B cell (primary cell): ENCODE data around the gene DPP4. TPM values are rescaled to one million over a fixed set of nuclear protein-coding genes. Genes with fewer than 3 reads are reported as not detected.

Experiments used
- ATAC-seq: fragments of 200-7000 bp; cut with Tn5 transposase; one replicate; pipeline ENCODE4 v1.10.0; 2021; ENCODE audit warnings: low read depth, mild to moderate bottlenecking, moderate number of reproducible peaks, moderate library complexity
- CTCF ChIA-PET: fragments of 350-600 bp; sonication (Branson Sonifier 250); formaldehyde crosslinking; loops from one replicate; lab custom pipeline; 2021; ENCODE audit warnings: antibody characterized with exemption, inconsistent platforms; lab: Charles Lee
- POLR2A ChIA-PET: fragments of 350-600 bp; sonication (Branson Sonifier 250); formaldehyde crosslinking; loops from one replicate; lab custom pipeline; 2021; ENCODE audit warnings: antibody characterized with exemption; lab: Charles Lee
- DNase-seq: peaks from one replicate; pipeline ENCODE4 v3.0.0; 2013
- H2AFZ ChIP-seq: 2 replicates; pipeline ENCODE4 v1.6.1; 2012; ENCODE audit warnings: mild to moderate bottlenecking, low read depth, low read length; ENCODE audit not compliant: insufficient read depth, poor library complexity, severe bottlenecking
- H3K27ac ChIP-seq, 2 donors: 1 replicate in 1 of 2; 2 replicates in 1 of 2; pipeline ENCODE4 v1.5.1; 2012 to 2013; ENCODE audit warnings: low read length in 2 of 2, mild to moderate bottlenecking in 2 of 2, moderate library complexity in 1 of 2
- H3K27me3 ChIP-seq, 4 experiments: fragments of 200-600 bp in 1 of 4; sonication (generic) in 1 of 4; replicated peaks in 1 of 4; 1 replicate in 2 of 4; 2 replicates in 2 of 4; pipeline versions ENCODE4 v1.6.1 to v1.7.0; 2013 to 2016; ENCODE audit warnings: low read length in 3 of 4, mild to moderate bottlenecking in 2 of 4, mixed read lengths in 1 of 4, moderate library complexity in 1 of 4; ENCODE audit not compliant: insufficient read depth in 4 of 4, control insufficient read depth in 3 of 4; ENCODE audit errors: control extremely low read depth in 1 of 4
- H3K36me3 ChIP-seq, 2 experiments: replicated peaks in 1 of 2; 1 replicate in 1 of 2; 2 replicates in 1 of 2; pipeline versions ENCODE4 v1.6.1 to v1.7.1; 2013; ENCODE audit warnings: low read length in 1 of 2; ENCODE audit not compliant: insufficient read depth in 2 of 2, control insufficient read depth in 1 of 2; ENCODE audit errors: control extremely low read depth in 1 of 2, extremely low read depth in 1 of 2
- H3K4me1 ChIP-seq, 2 donors: fragments of 200-600 bp in 1 of 2; sonication (generic) in 1 of 2; 1 replicate in 1 of 2; 2 replicates in 1 of 2; pipeline versions ENCODE4 v1.5.1 to v1.6.1; 2013 to 2017; ENCODE audit warnings: low read length in 2 of 2; ENCODE audit not compliant: control insufficient read depth in 2 of 2, insufficient read depth in 2 of 2
- H3K4me2 ChIP-seq: replicated peaks from 2 replicates; pipeline ENCODE3; 2012; ENCODE audit warnings: mild to moderate bottlenecking, low read depth, low read length; ENCODE audit not compliant: poor library complexity, severe bottlenecking
- H3K4me3 ChIP-seq, 5 experiments: fragments of 200-600 bp in 1 of 5; sonication (generic) in 1 of 5; 1 replicate in 3 of 5; 2 replicates in 2 of 5; pipeline versions ENCODE4 v1.5.1 to v1.7.0; 2011 to 2016; ENCODE audit warnings: low read length in 4 of 5, mild to moderate bottlenecking in 4 of 5, low read depth in 2 of 5, control low read depth in 1 of 5, moderate library complexity in 1 of 5; ENCODE audit not compliant: insufficient read depth in 1 of 5; ENCODE audit errors: control extremely low read depth in 1 of 5, extremely low read depth in 1 of 5
- H3K79me2 ChIP-seq: fragments of 200-600 bp; sonication (generic); one replicate; pipeline ENCODE4 v1.6.0; 2016; ENCODE audit warnings: low read length; ENCODE audit not compliant: control insufficient read depth, insufficient read depth
- H3K9ac ChIP-seq: fragments of 200-600 bp; sonication (generic); 2 replicates; pipeline ENCODE4 v1.6.1; 2017; ENCODE audit warnings: mild to moderate bottlenecking, low read length, moderate library complexity
- H3K9me3 ChIP-seq, 3 donors: one replicate each; pipeline versions ENCODE4 v1.6.1 to v1.7.1; 2013; ENCODE audit warnings: low read length in 2 of 3; ENCODE audit not compliant: control insufficient read depth in 2 of 3, insufficient read depth in 1 of 3; ENCODE audit errors: control extremely low read depth in 1 of 3
- H4K20me1 ChIP-seq: 2 replicates; pipeline ENCODE4 v1.6.0; 2012; ENCODE audit warnings: mild to moderate bottlenecking, low read length; ENCODE audit not compliant: insufficient read depth, control insufficient read depth, poor library complexity, severe bottlenecking
- H3K27ac Mint-ChIP-seq: one replicate; pipeline ENCODE4 v1.8.0; 2021; ENCODE audit warnings: mixed read lengths
- H3K27me3 Mint-ChIP-seq: one replicate; pipeline ENCODE4 v1.8.0; 2021; ENCODE audit warnings: mixed read lengths
- H3K4me1 Mint-ChIP-seq: one replicate; pipeline ENCODE4 v1.8.0; 2021; ENCODE audit warnings: mixed read lengths
- H3K4me3 Mint-ChIP-seq: one replicate; pipeline ENCODE4 v1.8.0; 2021; ENCODE audit warnings: mixed read lengths
- H3K9me3 Mint-ChIP-seq: one replicate; pipeline ENCODE4 v1.8.0; 2022; ENCODE audit warnings: mixed read lengths; ENCODE audit not compliant: insufficient read depth
- EZH2 ChIP-seq: IDR thresholded peaks from 2 replicates; pipeline ENCODE4 v1.6.1; 2012; ENCODE audit warnings: borderline replicate concordance, low read depth, mild to moderate bottlenecking, moderate library complexity, low read length; ENCODE audit not compliant: insufficient read depth, poor library complexity, severe bottlenecking
- WGBS: methylation state at CpG from one replicate; pipeline ENCODE4 v1.1.5; 2013; ENCODE audit warnings: missing lambda C conversion rate; ENCODE audit not compliant: insufficient coverage; 5-methylcytosine and 5-hydroxymethylcytosine counted together
- intact Hi-C: fragments of 100-400 bp; cut with micrococcal nuclease; formaldehyde crosslinking; loops from one replicate; pipeline ENCODE4 v1.10.0; 2022
- polyA plus RNA-seq: library from polyadenylated mRNA; depleted of rRNA; stranded (reverse); fragments of >200 nt; gene quantifications from 2 replicates; pipeline ENCODE4 v1.2.3, GENCODE V29; 2012
- total RNA-seq, 2 donors: library from RNA; stranded (reverse); fragments of 120-200 nt in 1 of 2; gene quantifications; 1 replicate in 1 of 2; 2 replicates in 1 of 2; pipeline versions ENCODE4 v1.2.3 to v1.2.4, GENCODE V29; 2013 to 2022
- TF ChIP-seq, protein P1 (sequence below): fragments of 200-600 bp; IDR thresholded peaks from one replicate; pipeline ENCODE4 v1.8.0; 2022; ENCODE audit warnings: antibody characterized with exemption, mild to moderate bottlenecking

The DPP4 gene
- total and polyA plus RNA-seq, 2 donors (not counting 1 experiment from before 2014, with no cell fraction given) = 0.18 to 1.2 TPM

DNA sequence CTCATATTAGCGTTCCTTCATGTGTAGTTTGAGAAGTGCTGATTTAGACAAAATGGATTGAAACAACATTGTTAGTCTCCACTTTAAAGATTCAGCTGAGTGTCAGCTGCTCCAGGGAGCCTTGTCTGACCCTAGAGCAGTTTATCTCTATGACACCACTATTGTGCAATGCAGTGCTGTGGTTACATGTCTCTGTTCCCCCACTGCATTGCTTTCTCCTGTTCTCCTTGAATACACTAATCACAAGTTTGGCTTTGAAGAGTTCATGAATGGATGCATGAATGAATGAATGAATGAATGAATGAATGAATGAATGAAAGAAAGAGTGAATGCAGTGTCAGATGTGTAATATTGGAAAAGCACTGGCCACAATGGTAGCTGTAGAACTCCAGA lies 39.8 kb upstream of the DPP4 start:
- Mint-ChIP-seq H3K9me3 (no peaks in the 10 kb centered on the region), H3K4me1 (no peaks in the 10 kb centered on the region), H3K27me3 (peaks cover 8% of the 10 kb centered on the region), H3K4me3 (no peak overlapping the region), H3K27ac (no peak overlapping the region)
- Histone ChIP-seq H4K20me1 (no peaks in the 10 kb centered on the region), H3K27me3 (no peaks in the 10 kb centered on the region), H3K79me2 (no peaks in the 10 kb centered on the region), H3K4me3 (no peak overlapping the region), H3K9ac (no peak overlapping the region), H3K4me1 (no peaks in the 10 kb centered on the region), H3K36me3 (no peaks in the 10 kb centered on the region), H3K4me2 (no peak overlapping the region), H3K9me3 (no peaks in the 10 kb centered on the region), H3K27ac (no peak overlapping the region), H2AFZ (no peak overlapping the region)
- no CpG with 5 or more reads among the region's 1 CpG for WGBS
- DNase-seq (no peak), ATAC-seq (no peak)
- ChIA-PET POLR2A (no interaction called here), CTCF (no interaction called here)
- intact Hi-C loops = no loop called here
- TF ChIP-seq EZH2 = no peak
- TF ChIP-seq, protein P1, sequence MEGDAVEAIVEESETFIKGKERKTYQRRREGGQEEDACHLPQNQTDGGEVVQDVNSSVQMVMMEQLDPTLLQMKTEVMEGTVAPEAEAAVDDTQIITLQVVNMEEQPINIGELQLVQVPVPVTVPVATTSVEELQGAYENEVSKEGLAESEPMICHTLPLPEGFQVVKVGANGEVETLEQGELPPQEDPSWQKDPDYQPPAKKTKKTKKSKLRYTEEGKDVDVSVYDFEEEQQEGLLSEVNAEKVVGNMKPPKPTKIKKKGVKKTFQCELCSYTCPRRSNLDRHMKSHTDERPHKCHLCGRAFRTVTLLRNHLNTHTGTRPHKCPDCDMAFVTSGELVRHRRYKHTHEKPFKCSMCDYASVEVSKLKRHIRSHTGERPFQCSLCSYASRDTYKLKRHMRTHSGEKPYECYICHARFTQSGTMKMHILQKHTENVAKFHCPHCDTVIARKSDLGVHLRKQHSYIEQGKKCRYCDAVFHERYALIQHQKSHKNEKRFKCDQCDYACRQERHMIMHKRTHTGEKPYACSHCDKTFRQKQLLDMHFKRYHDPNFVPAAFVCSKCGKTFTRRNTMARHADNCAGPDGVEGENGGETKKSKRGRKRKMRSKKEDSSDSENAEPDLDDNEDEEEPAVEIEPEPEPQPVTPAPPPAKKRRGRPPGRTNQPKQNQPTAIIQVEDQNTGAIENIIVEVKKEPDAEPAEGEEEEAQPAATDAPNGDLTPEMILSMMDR = no peak

DNA sequence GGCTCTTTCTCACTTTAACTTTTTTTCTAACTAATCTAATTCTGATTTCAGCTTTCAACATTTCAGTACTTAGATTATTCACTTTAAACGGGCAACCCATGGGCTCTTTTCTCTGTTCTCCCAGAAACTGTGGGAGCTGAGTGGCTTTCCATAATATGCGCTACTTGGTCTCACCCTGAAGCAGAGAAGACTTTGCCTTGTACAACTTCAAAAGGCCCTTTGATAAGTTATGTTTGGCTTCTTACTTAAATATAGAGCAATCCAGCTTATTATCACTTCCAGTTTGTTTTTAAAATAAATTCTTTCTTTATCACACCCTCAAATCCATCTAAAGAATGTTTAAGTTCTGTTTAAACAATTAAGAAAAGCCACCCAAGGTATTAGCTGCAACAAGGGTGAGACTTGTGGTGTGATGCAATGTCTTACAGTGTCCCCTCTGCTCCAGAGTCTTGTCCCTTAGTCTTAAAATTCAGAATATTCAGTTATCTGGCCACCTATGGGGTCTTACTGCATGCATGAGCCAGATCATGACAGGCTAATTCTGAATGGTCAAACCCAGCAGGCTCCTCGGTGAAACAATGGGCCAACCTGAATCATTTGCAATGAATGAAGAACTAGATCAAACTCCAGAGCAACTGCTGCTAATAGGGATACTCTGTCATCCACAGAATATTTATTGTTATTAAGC lies 39.2 kb upstream of the DPP4 start:
- Histone ChIP-seq H3K4me2 (no peak overlapping the region), H3K9ac (no peak overlapping the region), H3K27me3 (no peaks in the 10 kb centered on the region), H3K27ac (no peak overlapping the region), H4K20me1 (no peaks in the 10 kb centered on the region), H3K4me1 (no peaks in the 10 kb centered on the region), H3K4me3 (no peak overlapping the region), H3K9me3 (no peaks in the 10 kb centered on the region), H3K36me3 (no peaks in the 10 kb centered on the region), H2AFZ (no peak overlapping the region), H3K79me2 (no peaks in the 10 kb centered on the region)
- TF ChIP-seq, protein P1 = no peak
- no peak for TF ChIP-seq EZH2
- H3K27ac Mint-ChIP-seq = no peak overlapping the region
- no peaks in the 10 kb centered on the region for H3K9me3 Mint-ChIP-seq
- POLR2A ChIA-PET = no interaction called here
- H3K27me3 Mint-ChIP-seq = peaks cover 10% of the 10 kb centered on the region
- ATAC-seq = no peak
- DNase-seq = no peak
- no peak overlapping the region for H3K4me3 Mint-ChIP-seq
- 90% methylated on average over 1 of the region's 3 CpGs for WGBS
- intact Hi-C loops = no loop called here
- CTCF ChIA-PET = no interaction called here
- no peaks in the 10 kb centered on the region for H3K4me1 Mint-ChIP-seq
